Pulmonary artery endothelial cell (primary cell): ENCODE data around the gene DMPK. TPM values are rescaled to one million over a fixed set of nuclear protein-coding genes. Genes with fewer than 3 reads are reported as not detected.

Experiments used
- DNase-seq: peaks from one replicate; pipeline ENCODE4 v3.0.0-alpha.2; 2011; ENCODE audit warnings: low read depth, low spot score
- total RNA-seq: library from RNA; depleted of rRNA; stranded (reverse); fragments of >200 nt; gene quantifications from 2 replicates; pipeline ENCODE4 v1.2.3, GENCODE V29; 2014

DMPK gene, protein sequence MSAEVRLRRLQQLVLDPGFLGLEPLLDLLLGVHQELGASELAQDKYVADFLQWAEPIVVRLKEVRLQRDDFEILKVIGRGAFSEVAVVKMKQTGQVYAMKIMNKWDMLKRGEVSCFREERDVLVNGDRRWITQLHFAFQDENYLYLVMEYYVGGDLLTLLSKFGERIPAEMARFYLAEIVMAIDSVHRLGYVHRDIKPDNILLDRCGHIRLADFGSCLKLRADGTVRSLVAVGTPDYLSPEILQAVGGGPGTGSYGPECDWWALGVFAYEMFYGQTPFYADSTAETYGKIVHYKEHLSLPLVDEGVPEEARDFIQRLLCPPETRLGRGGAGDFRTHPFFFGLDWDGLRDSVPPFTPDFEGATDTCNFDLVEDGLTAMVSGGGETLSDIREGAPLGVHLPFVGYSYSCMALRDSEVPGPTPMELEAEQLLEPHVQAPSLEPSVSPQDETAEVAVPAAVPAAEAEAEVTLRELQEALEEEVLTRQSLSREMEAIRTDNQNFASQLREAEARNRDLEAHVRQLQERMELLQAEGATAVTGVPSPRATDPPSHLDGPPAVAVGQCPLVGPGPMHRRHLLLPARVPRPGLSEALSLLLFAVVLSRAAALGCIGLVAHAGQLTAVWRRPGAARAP
- total RNA-seq: 6.0 and 9.0 TPM in 2 replicates

DNA sequence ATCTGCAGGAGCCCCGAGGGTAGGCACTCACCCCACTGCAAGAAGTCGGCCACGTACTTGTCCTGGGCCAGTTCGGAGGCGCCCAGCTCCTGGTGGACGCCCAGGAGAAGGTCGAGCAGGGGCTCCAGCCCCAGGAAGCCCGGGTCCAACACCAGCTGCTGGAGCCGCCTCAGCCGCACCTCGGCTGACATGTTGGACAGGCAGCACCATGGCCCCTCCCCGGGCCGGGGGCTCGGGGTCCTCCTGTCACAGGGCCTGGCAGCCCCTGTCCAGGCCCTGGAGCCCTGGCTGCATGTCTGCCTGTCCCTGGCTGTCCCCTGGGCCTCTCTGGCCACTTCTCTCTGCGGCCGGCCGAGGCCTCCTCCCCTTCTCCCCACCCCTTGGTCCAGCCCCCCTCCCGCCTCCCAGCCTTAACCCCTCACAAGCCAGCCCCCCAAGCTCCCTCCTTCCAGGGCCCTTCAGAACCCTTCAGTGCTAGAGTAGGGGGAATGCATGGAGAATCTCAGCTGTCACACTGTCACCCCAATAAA lies at the start of gene DMPK:
Gene DMPK, minus strand, starts transcription at position 329 of the 530 bp plus-strand sequence. Its CDS starts 138 bp downstream, at position 191.
- no peak for DNase-seq

DNA sequence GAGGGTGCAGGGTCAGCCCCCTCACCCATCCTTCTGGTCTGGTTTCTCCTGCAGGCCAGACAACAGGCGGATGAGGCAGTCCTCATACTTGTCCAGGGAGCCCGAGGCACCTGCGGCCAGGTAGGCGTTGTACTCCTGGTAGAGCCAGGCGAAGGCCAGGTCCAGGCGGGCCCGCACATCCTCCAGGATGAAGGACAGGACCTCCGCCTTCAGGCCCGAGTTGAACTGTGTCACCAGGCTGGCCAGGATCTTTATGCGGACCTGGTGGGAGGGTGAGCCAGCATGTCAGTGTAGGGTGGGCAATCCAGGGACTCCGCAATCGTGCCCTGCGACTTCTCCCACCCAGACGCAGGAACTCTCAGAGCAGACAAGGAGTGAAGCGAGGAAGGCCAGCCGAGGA lies 46.7 kb upstream of the DMPK start:
- no peak for DNase-seq

DNA sequence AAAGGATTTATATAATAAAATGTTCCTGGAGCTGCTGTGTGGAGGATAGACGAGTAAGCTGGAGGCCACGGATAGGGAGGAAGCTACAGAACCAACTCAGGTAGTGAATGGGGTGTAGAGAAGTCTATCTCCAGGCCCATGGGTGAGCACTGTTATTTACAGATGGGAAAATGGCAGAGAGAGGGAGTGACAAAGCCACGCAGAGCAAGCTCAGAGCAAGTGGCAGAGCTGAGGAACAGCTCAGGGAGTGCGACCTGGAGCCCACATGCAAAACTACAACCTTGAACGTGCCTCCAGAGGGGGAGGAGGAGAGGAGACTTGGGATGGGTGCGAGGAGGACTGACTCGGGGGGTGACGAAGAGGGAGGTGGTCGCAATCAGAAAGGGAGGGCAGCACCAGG lies 46.2 kb upstream of the DMPK start:
- DNase-seq: no peak

DNA sequence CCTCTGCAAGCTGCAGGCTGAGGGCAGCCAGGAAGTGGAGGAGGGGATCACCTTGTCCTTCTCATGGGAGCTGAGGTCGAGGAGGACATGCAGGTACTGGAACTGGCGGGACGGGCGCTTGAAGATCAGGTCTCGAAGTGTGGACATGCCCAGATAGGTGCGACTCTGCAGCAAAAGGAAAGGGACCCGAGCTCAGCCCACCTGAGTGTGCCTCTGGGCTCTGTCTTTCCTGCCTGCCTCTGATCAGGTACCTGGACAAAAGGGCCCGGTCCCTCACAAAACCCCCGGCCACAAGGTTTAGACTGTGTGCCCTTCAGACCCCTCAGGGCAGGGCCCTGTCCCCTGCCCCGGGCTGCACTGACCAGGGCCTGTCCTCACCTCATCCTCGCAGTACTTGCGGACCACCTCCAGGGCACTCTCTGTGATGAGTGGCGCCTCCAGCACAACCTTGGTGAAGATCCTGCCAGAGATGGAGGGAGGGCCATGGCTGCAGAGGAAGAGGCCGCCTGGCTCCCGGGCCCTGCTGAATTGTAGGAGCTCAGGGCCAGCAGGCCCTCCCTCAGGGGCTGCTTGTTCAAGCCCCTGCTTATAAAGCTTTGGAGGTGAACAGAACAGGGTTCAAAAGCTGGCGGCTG lies 45.3 kb upstream of the DMPK start:
- DNase-seq: no peak

DNA sequence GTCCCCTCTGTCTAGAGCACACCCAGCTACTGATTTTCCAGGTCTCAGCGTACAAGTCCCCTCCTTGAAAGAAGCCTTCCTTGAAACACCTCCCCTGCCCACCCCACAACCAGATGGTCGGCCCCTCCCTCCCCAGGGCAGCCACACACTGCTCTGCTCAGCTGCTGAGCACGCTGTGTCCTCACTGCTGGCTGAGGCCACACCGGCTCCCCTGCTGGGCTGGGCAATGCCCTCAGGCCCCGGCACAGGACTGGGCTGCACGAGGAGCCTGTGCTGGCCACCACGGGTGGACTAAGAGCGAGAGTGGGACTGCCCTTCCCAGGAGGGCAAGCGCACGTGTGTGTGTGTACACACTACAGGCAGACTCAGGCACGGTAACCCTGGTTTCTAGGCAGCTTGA lies 44.6 kb upstream of the DMPK start:
- no peak for DNase-seq

DNA sequence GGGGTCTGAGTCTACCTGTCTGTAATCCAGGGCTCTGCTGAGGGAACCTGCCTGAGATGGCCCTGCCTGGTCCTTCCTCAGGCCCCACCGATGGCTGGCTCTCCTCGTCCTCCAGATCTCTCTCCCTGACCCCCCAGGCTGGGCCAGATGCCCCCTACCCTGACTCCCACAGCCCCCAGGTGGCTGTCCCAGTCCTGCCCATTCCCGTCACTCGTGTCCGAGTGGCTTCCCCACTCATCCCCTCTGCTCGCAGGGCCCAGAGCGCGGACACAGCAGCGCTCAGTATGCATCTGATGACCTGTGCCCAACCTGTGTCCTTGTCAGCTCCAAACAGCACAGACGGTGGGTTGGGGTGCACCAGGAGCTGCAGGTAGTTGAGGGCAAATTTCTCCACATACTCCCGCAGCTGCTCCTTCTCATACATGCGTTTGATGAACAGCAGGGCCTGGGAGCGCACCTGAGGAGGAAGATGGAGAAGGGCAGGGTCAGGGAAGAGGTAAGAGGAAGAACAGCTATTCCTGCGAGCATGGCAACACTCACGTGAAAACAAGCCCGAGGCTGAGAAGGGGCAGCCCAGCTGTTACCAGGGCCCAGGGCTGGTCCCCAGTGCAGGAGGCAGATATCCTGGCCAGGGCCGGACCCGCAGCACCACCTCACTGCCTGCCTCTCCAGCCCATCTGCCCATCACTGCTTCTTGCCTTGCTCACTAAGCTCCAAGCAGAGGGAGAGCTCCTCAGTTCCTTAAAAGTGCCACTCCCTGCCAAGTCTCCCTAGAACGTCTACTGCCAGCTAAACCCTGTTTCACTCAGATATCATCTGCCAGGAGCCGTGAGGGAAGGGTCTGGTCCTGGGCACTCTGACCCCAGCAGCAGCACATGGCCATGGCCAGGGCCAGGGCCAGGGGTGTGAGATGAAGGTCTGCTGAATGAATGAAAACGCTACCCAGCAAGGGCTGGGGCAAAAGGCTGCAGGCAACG lies 43.9 kb upstream of the DMPK start:
- DNase-seq: no peak

DNA sequence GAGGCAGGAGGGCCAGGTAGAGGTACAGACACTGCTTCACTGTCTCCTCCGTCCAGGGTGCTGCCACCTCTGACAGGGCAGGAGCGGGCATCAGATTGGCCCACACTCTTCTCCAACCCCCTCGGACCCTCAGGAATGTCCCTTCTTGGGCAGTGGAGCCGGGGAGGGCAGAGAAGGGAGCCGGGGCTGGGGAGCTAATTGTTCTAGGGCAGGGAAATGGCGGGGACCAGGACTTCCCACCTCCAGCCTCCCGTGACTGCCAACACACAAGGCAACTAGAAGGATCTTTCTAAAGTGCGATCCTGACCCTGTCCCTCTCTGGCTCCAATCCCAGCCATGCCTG lies 42.9 kb upstream of the DMPK start:
- DNase-seq: no peak

DNA sequence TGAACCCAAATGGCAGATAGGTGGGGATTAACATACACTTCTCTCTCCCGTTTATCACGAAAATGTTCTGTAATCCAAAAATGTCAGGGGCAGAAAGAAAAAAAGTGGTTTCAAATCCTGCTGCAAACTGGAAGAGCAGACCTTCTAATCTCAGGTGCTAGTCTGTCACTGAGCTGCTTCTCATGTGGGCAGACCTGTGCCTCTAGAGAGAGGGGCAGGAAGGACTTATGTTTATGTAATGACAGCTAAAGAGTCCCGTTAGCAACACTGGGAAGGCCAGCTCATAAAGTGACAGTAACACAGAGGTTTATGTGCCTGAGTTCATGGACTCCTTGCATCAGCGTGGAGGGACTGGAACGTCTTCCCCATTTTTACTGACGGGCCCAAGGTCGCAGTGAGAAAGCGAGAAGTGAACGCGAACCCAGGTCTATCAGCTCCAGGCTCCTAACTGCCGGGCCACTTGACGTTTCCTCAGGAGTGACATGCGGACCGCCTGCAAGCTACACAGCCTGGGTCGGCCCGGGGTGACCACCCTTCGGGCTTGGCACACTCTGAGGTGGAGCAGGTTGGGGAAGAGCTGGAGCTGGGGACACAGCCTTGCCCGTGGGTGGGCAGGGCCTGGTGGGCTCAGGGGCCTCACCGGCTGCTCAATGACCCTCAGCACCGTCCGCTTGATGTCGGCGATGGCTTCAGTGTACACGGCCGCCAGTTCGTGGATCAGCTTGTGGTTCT lies 42.4 kb upstream of the DMPK start:
- no peak for DNase-seq

DNA sequence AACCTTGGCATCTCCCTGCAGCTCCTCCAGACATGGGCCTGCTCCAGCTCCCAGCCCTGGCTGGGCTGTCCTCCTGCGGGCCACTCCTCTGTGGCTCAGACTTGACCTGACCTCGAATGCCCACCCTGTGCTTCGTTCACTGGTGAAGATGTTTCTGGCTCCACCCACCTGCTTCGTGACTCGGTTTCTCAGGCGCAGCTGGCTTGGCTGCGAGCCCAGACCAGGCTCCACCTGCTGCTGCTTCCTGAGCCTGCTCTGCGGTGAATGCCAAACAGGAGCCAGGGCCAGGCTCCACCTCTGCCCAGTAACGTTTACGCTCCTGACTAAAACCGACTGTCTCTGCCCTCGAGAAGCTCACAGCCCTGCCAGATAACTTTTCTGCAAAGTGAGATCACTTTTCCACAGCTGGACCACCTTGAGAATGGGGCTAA lies 41.8 kb upstream of the DMPK start:
- DNase-seq: no peak

DNA sequence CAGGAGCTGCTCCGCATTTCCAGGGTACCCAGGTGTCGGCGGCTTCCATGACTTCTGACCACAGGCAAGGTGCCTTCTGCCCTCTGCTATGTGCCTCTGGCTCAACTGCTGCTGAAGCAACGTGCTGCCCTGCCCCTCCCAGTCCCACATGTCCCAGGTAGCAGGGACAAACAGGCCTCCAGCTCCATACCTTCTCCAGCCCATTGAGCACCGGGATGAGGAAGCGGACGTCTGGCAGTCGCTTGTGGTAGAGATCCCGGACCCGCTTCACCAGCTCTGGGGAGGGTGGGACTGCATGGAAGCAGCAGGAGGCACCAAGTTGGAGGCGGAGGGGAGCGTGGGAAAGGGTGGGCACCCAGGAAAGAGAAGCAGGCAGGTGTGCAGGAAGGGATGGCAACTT lies 40.9 kb upstream of the DMPK start:
- DNase-seq: no peak

DNA sequence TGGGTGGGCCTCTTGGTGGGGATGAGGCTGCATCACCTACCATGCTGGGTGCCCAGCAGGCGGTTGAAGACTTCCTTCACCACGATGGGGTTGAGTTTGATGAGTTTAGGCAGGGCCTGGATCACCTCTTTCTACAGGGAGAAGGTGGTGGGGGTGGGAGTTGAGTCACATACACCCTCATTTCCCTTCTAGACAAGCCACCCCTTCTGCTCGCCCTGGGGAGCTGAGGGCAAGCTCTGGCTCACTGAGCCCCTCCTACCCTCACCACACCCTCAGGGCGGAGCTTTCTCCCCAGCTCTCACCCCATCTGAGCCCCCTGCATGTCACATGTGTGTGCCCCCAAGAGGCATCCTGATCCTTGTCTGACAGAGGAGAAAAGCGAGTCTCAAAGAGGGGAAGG lies 40.4 kb upstream of the DMPK start:
- DNase-seq: no peak

DNA sequence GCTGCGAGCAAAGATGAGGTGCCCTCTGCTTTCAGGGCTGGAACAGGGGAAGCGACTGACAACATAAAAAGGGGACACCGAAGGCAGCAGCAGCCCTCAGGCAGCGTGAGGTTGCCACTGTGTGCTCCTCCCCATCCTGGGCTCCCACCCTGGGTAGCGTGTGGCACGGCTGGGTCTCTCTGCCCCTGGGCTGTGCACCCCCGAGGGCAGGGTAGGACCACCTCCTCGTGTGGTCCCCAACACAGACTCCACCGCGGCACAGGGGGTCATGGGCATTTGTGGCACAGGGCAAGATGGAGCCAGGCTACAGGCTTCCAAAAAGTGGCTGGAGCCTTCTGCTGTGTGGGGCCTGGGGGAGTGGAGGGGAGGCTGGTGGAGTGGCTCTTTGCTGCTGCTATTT lies 39.3 kb upstream of the DMPK start:
- DNase-seq: no peak

DNA sequence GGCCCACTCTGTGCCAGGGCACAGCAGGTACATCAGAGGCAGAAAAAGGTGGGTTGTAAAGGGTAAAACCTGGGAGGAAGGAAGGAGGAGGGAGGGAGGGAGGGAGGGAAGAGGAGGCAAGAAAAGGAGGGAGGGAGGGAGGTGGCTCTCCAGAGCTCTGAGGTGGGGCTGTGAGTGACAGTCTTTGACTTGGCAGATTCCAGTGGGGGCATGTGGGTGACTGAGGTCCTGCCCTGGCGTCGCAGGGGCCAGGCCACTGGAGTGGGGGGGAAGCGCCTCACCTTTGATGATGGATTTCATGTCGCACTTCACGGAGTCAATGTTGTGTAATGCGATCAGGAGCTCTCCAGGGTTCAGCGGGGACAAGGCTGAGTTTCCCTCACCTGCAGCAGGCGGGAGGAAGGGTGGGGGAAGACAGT lies 38.8 kb upstream of the DMPK start:
- DNase-seq: no peak

DNA sequence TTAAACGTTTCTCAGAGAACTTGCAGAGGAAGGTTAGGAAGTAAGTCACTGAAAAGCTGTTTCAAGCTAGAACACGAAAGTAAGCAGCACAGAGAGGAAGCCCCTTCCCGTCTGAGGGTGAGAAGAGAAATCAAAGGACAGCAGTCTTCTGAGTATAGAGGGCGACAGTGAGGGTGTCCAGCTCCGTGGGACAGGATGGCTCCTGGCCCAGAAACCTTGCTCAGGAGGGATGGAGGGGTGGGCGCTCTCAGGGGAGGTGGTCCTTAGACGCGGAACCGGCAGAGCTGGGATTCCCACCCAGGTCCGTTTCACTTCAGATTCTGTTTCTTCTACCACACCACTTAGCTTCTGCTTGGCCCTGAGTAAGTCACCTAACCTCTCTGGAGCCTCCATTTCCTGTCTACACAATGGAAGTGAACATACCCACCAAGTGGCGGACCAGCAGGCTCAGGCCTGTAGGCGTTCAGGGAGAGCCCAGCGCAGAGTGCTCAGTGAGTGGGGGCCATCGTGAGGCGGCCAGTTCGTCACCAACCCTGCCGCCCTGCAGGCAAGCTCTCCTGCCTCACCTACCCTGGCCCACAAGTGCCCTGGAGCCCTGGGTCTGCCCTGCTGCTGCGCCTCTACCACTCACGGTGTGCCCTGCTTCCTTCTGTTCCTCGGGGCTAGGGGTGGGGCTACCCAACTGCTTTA lies 38.3 kb upstream of the DMPK start:
- no peak for DNase-seq

DNA sequence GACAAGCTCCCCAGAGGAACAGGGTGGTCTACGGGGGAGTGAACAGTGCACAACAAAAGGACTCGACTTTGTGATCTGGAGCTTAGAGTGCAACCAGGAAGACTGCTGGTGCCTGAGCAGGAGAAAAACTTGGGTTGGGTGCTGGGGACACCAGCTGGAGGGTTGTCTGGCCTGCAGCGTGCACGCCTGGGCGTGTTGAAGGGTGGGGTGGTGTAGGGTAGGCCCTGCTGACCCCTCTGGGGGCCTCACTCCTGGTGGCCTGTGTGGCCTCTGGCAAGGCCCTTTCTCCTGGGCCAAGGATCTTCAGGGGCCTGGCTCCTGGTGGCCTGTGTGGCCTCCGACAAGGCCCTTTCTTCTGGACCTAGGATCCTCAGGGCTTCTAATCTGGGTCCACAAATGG lies 37.5 kb upstream of the DMPK start:
- no peak for DNase-seq

DNA sequence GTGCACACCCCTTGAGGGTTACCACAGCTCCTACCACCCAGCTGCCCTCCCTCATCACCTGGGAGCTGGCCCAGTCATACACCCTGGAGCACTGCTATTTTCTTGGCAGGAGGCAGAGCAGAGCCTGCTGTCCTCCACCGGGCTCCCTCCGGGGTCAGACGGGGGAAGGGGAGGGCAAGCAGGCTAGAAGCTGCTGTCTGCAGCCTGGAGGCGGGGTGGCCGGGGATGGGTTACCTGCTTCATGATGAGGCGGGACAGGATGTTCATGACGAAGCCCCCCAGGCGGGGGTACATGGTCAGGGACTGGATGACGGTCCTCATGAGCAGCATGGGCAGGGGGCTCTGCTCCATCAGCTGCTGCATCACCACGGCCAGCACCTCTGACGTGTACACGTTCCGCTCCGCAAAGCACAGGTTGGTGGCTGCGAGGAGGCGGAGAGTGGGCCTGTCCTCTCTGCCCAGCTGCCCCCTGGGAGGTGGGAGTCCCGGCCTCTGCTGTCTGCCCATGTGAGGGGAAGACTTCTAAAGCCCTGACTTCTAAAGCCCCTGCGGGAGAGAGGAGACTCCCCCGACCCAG lies 35.5 kb upstream of the DMPK start:
- no peak for DNase-seq

DNA sequence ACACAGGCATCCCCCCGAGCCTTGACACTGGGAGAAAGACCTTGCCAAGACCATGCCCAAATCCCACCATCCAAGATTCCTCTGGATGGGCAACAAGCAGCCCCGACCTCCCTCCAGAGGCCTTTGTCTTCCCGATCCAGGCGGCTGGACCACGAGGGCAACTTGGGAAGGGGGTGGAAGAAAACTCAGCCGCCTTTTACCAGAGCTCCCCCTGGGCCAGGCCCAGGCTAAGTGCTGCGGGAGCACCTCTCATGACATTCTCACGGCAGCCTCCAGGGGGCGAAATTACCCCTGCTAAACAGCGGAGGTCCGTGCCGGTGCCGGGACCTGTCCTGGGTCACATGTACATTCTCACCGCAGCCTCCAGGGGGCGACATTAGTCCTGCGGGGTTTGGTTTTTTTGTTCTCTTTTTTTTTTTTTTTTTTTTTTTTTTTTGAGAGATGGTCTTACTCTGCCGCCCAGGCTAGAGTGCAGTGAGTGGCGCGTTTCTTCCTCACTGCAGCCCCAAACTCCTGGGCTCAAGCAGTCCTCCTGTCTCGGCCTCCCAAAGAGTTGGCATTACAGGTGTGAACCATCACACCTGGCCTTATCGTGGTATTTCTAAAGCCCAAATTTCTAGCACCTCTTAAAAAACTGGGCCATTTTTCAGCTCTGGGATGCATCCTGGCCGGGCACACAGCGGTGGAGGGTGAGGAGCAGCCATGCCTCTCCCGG lies 34.9 kb upstream of the DMPK start:
- DNase-seq: peak; percentile 73

DNA sequence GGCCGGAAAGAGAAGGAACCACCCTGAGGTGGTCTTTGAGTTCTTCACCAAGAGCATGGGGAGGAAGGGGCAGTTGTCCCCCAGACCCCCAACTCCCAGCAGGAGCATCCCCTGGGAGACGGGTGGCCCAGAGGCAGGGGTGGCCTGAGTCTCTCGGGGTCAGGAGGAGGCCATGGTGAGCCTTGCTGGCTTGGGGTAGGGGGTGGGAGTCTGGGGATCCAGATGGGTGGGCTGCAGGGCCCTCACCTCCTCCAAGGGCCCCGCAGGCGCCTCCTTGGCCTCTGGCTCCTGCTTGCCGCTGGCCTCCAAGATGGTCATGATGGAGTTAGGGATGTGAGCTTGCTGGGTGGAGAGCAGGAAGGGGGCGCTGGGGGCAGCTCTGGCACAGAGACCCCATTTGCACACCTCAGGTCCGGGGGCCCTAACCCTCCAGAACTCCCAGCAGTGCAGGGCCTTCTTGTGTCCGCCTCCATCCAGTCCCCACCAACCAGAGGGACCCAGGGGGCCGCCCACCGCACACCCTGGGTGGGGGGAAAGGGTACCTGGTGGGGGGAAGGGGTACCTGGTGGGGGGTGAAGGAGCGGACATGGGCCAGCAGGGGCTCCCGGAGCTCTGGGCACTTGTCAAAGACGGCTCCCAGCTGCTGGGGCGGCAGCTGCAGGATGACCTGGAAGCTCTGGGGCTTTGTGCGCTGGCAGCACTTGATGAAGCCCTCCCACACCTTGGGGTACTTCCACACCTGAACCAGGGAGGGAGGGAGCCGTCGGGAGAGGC lies 34.1 kb upstream of the DMPK start:
- DNase-seq: no peak
